Measurements from ENCODE around the gene CASKIN2. TPM values are rescaled to one million over a fixed set of nuclear protein-coding genes. Genes with fewer than 3 reads are reported as not detected.

CASKIN2 gene
- polyA plus RNA-seq, 2 of the 4 experiments (the other 2 are of a cell fraction): 3.6 to 11.2 TPM

- Histone ChIP-seq H3K4me2 (no peak overlapping the region), H3K27ac (no peak overlapping the region), H3K4me3 (no peak overlapping the region), H3K4me1 (peaks cover 26% of the 10 kb centered on the region), H3K9me3 (no peaks in the 10 kb centered on the region)
- CTCF ChIA-PET: interaction anchor here (1.4 kb wide), 1 partner anchor 13 kb away, joined by 4 read pairs; no protein-coding TSS in a partner anchor
- ATAC-seq (no peak), FAIRE-seq (no peak), DNase-seq (ENCODE audit: low read depth in 1 of 2, low spot score in 1 of 2) (no peak)
- TF ChIP-seq HOXB13 (CRISPR knock-in tag; IDR thresholded peaks at IDR 0.05; ENCODE audit: low read depth) (no peak), NFE2L2 (conservative IDR thresholded peaks at IDR 0.05; ENCODE audit: low read length) (no peak), FOXS1 (CRISPR knock-in tag; IDR thresholded peaks at IDR 0.05) (no peak), FOSL2 (IDR thresholded peaks at IDR 0.05) (no peak), FOSL2 (CRISPR knock-in tag; IDR thresholded peaks at IDR 0.05) (no peak), SMC3 (IDR thresholded peaks at IDR 0.05) (no peak), KDM5A (IDR thresholded peaks at IDR 0.05) (no peak), E2F6 (IDR thresholded peaks at IDR 0.05; ENCODE audit: borderline replicate concordance, low read depth) (no peak), NR3C1 (IDR thresholded peaks at IDR 0.05) (no peak), HEYL (CRISPR knock-in tag; IDR thresholded peaks at IDR 0.05) (no peak), FOSB (CRISPR knock-in tag; IDR thresholded peaks at IDR 0.05) (no peak), CEBPB (IDR thresholded peaks at IDR 0.05) (no peak), RCOR1 (IDR thresholded peaks at IDR 0.05; ENCODE audit: low read depth, low read length) (no peak), MAFK (IDR thresholded peaks at IDR 0.05; ENCODE audit: partially characterized antibody) (no peak), EHF (CRISPR knock-in tag; IDR thresholded peaks at IDR 0.05) (no peak), SREBF2 (IDR thresholded peaks at IDR 0.05) (no peak), EP300 (IDR thresholded peaks at IDR 0.05) (no peak)
- TF ChIP-seq, protein P1, sequence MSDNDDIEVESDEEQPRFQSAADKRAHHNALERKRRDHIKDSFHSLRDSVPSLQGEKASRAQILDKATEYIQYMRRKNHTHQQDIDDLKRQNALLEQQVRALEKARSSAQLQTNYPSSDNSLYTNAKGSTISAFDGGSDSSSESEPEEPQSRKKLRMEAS (IDR thresholded peaks at IDR 0.05): no peak
- POLR2A ChIA-PET: no interaction called here
- 91% methylated on average over 9 of the region's 9 CpGs for WGBS (ENCODE audit: missing lambda C conversion rate)
These were observed 31.8 kb upstream of the CASKIN2 start for GRCh38 chr17:75547091-75547490.

DNA sequence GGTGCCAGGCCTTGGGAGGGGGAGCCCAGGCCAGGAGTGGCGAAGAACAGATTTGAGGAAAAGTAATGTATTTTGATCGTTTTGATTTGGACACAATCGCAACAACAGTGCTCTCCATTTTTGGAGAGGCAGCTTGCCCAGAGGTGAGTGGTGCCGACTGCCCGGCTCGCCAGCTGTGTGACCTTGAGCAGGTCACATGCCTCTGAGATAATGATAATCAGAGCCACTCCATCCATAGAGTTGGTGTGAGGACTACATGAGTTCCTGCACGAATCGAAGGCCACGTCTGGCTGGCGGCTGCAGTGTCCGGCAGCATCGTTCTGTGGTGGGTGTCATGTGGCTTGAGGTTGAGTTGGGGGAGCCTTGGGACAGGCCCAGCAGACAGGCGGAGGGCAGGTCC is 30.8 kb upstream of the CASKIN2 start:
- no peak for DNase-seq (ENCODE audit: low read depth in 1 of 2, low spot score in 1 of 2)
- 95% methylated on average over 13 of the region's 13 CpGs for WGBS (ENCODE audit: missing lambda C conversion rate)
- CTCF ChIA-PET: no interaction called here

More for the DNA sequence above, 30.8 kb upstream of the CASKIN2 start:
- Histone ChIP-seq H3K4me3 (no peak overlapping the region), H3K9me3 (no peaks in the 10 kb centered on the region), H3K27ac (no peak overlapping the region), H3K4me2 (no peak overlapping the region), H3K4me1 (peaks cover 22% of the 10 kb centered on the region)
- FAIRE-seq (no peak), ATAC-seq (no peak)
- TF ChIP-seq EHMT2 (IDR thresholded peaks at IDR 0.05; ENCODE audit: low read depth) (no peak), POLR2A (IDR thresholded peaks at IDR 0.05; ENCODE audit: low read length) (no peak), FOSB (CRISPR knock-in tag; IDR thresholded peaks at IDR 0.05) (no peak), JUN (IDR thresholded peaks at IDR 0.05) (no peak), JUNB (IDR thresholded peaks at IDR 0.05) (no peak), ZSCAN20 (CRISPR knock-in tag; IDR thresholded peaks at IDR 0.05) (no peak), CHD2 (IDR thresholded peaks at IDR 0.05; ENCODE audit: low read length, partially characterized antibody) (no peak), HOXB5 (CRISPR knock-in tag; IDR thresholded peaks at IDR 0.05) (no peak), CHD4 (IDR thresholded peaks at IDR 0.05; ENCODE audit: borderline replicate concordance) (no peak), KDM5A (IDR thresholded peaks at IDR 0.05) (no peak), NR3C1 (IDR thresholded peaks at IDR 0.05) (no peak), HMGXB4 (CRISPR knock-in tag; IDR thresholded peaks at IDR 0.05; ENCODE audit: borderline replicate concordance) (no peak), EP300 (IDR thresholded peaks at IDR 0.05) (no peak), SMC3 (IDR thresholded peaks at IDR 0.05) (no peak), GATA3 (IDR thresholded peaks at IDR 0.05; ENCODE audit: borderline replicate concordance) (no peak), FOSL2 (IDR thresholded peaks at IDR 0.05) (no peak), FOSL2 (CRISPR knock-in tag; IDR thresholded peaks at IDR 0.05) (no peak)
- TF ChIP-seq, protein P2, sequence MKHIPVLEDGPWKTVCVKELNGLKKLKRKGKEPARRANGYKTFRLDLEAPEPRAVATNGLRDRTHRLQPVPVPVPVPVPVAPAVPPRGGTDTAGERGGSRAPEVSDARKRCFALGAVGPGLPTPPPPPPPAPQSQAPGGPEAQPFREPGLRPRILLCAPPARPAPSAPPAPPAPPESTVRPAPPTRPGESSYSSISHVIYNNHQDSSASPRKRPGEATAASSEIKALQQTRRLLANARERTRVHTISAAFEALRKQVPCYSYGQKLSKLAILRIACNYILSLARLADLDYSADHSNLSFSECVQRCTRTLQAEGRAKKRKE (CRISPR knock-in tag; IDR thresholded peaks at IDR 0.05; ENCODE audit: low read depth): no peak
- TF ChIP-seq, protein P3, sequence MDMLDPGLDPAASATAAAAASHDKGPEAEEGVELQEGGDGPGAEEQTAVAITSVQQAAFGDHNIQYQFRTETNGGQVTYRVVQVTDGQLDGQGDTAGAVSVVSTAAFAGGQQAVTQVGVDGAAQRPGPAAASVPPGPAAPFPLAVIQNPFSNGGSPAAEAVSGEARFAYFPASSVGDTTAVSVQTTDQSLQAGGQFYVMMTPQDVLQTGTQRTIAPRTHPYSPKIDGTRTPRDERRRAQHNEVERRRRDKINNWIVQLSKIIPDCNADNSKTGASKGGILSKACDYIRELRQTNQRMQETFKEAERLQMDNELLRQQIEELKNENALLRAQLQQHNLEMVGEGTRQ (IDR thresholded peaks at IDR 0.05): no peak
- POLR2A ChIA-PET: no interaction called here

All from A549 (cell line).